Transverse colon (tissue), 4 donors: ENCODE results near the gene SMCR8.

Source experiments
- EP300 ChIP-seq: sonication (generic); formaldehyde crosslinking; IDR thresholded peaks from one replicate; pipeline ENCODE4 v1.6.1; 2017; ENCODE audit warnings: antibody characterized with exemption, low read depth
- POLR2A ChIP-seq: fragments of 450-650 bp; IDR thresholded peaks from one replicate; pipeline ENCODE4 v1.6.1; 2016; ENCODE audit warnings: antibody characterized with exemption, mild to moderate bottlenecking, moderate library complexity
- POLR2AphosphoS5 ChIP-seq, 3 donors: sonication (generic); formaldehyde crosslinking; IDR thresholded peaks; one replicate each; pipeline ENCODE4 v1.6.1; 2016; ENCODE audit warnings: antibody characterized with exemption in 3 of 3
- TF ChIP-seq, protein P1 (sequence below), 5 experiments: fragments of 200-600 bp in 3 of 5; fragments of 450-650 bp in 2 of 5; sonication (generic) in 3 of 5; IDR thresholded peaks; 1 replicate in 2 of 5; 2 replicates in 3 of 5; pipeline ENCODE4 v1.5.1; 2016 to 2017; ENCODE audit warnings: antibody characterized with exemption in 5 of 5, inconsistent platforms in 3 of 5, mild to moderate bottlenecking in 2 of 5, moderate library complexity in 1 of 5

DNA sequence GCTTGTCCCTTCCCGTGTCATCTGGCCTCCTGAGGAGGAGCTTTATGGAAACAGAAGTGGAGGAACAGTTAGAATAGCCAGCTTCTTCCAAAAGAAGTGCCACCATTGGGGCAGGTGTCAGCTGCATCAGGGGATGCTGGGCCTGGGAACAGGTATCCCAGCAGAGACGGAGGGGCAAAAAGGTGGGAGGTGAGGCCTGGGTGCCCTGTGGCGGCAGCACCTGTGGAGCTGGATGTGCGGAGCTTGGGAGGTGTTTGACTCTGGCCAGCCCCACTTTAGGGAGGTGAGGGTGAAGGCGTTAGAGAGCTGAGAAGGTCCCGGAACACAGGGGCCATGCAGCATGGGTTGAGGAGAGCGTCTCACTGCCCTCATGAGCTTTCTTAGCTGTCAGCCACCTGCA is 5.2 kb downstream of the SMCR8 start:
- TF ChIP-seq, protein P1, sequence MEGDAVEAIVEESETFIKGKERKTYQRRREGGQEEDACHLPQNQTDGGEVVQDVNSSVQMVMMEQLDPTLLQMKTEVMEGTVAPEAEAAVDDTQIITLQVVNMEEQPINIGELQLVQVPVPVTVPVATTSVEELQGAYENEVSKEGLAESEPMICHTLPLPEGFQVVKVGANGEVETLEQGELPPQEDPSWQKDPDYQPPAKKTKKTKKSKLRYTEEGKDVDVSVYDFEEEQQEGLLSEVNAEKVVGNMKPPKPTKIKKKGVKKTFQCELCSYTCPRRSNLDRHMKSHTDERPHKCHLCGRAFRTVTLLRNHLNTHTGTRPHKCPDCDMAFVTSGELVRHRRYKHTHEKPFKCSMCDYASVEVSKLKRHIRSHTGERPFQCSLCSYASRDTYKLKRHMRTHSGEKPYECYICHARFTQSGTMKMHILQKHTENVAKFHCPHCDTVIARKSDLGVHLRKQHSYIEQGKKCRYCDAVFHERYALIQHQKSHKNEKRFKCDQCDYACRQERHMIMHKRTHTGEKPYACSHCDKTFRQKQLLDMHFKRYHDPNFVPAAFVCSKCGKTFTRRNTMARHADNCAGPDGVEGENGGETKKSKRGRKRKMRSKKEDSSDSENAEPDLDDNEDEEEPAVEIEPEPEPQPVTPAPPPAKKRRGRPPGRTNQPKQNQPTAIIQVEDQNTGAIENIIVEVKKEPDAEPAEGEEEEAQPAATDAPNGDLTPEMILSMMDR (IDR thresholded peaks at IDR 0.05), result no peak
- TF ChIP-seq EP300, result no peak
- no peak for TF ChIP-seq POLR2A
- TF ChIP-seq POLR2AphosphoS5 (IDR thresholded peaks at IDR 0.05), result no peak
